H1 (cell line): ENCODE results near the gene PDE4C.

Source experiments
- ATF3 ChIP-seq: IDR thresholded peaks from 2 replicates; pipeline ENCODE4 v1.6.1; 2011; ENCODE audit warnings: low read depth, mild to moderate bottlenecking, low read length; ENCODE audit not compliant: insufficient read depth
- POLR2A ChIP-seq, 2 experiments: IDR thresholded peaks; 1 replicate in 1 of 2; 2 replicates in 1 of 2; pipeline ENCODE4 v1.6.1; 2011; ENCODE audit warnings: low read depth in 2 of 2, low read length in 2 of 2, mild to moderate bottlenecking in 2 of 2; ENCODE audit errors: control extremely low read depth in 1 of 2

DNA sequence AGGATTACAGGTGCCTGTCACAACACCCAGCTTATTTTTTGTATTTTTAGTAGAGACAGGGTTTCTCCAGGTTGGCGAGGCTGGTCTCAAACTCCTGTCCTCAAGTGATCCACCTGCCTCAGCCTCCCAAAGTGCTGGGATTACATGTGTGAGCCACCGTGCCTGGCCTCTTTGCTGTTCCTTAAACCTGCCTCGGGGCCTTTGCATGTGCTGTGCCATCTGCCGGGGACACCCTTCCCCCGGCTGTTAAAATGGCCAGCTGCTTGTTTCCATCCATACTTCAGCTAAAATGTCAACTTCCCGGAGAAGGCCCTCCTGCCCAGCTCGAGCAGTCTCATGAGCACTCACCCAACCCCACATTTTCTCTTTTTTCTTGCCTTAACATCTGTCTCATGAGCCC is 19.1 kb upstream of the PDE4C start:
- TF ChIP-seq POLR2A (IDR thresholded peaks at IDR 0.05; ENCODE audit: control extremely low read depth in 1 of 2, low read depth in 2 of 2, low read length in 2 of 2) (no peak), ATF3 (no peak)
